ENCODE results near the gene NKAIN2.

The NKAIN2 gene

DNA sequence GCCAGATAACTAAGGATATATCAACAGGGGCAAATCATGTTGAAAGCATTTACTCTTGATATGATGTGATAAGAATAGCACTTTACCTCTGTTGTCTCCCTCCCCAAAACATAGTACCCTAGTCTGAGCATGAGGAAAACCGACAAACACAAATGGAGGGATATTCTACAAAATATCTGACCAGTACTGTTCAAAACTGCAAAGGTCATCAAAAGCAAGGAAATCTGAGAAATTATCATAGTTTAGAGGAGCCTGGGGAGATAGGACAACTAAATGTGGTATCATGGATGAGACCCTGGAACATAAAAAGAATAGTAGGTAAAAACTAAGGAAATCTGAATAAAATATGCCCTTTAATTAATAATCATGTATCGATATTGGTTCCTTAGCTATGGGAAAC lies 675.2 kb downstream of the NKAIN2 start:
- no peaks in the 10 kb centered on the region for H4K20me1 ChIP-seq (ENCODE audit: low read depth, low read length)
- no peaks in the 10 kb centered on the region for H3K27me3 ChIP-seq (ENCODE audit: low read length)
- H3K9me2 ChIP-seq (replicated peaks; ENCODE audit: insufficient read depth, low read length): no peaks in the 10 kb centered on the region
- H3K9me3 ChIP-seq (ENCODE audit: insufficient read depth, low read length): no peaks in the 10 kb centered on the region
- no peak overlapping the region for H2AFZ ChIP-seq (ENCODE audit: low read depth, low read length, severe bottlenecking)
- no peaks in the 10 kb centered on the region for H3K79me2 ChIP-seq (ENCODE audit: insufficient read depth, low read length)
- H3K36me3 ChIP-seq (ENCODE audit: low read length): no peaks in the 10 kb centered on the region
- no peak overlapping the region for H3K4me2 ChIP-seq (ENCODE audit: low read depth, low read length, poor library complexity, severe bottlenecking)
- no peak overlapping the region for H3K4me3 ChIP-seq (ENCODE audit: insufficient read depth, low read length, poor library complexity, severe bottlenecking)
- no peaks in the 10 kb centered on the region for H3F3A ChIP-seq (ENCODE audit: insufficient read depth)
- TF ChIP-seq, protein P1, sequence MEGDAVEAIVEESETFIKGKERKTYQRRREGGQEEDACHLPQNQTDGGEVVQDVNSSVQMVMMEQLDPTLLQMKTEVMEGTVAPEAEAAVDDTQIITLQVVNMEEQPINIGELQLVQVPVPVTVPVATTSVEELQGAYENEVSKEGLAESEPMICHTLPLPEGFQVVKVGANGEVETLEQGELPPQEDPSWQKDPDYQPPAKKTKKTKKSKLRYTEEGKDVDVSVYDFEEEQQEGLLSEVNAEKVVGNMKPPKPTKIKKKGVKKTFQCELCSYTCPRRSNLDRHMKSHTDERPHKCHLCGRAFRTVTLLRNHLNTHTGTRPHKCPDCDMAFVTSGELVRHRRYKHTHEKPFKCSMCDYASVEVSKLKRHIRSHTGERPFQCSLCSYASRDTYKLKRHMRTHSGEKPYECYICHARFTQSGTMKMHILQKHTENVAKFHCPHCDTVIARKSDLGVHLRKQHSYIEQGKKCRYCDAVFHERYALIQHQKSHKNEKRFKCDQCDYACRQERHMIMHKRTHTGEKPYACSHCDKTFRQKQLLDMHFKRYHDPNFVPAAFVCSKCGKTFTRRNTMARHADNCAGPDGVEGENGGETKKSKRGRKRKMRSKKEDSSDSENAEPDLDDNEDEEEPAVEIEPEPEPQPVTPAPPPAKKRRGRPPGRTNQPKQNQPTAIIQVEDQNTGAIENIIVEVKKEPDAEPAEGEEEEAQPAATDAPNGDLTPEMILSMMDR (IDR thresholded peaks at IDR 0.05; ENCODE audit: insufficient read depth, low read length, poor library complexity, severe bottlenecking): no peak
- TF ChIP-seq EZH2phosphoT487 (conservative IDR thresholded peaks at IDR 0.05; ENCODE audit: low read length): no peak
- H3K27ac ChIP-seq (ENCODE audit: low read depth, low read length): no peak overlapping the region
- H3K9ac ChIP-seq (ENCODE audit: low read length): no peak overlapping the region

DNA sequence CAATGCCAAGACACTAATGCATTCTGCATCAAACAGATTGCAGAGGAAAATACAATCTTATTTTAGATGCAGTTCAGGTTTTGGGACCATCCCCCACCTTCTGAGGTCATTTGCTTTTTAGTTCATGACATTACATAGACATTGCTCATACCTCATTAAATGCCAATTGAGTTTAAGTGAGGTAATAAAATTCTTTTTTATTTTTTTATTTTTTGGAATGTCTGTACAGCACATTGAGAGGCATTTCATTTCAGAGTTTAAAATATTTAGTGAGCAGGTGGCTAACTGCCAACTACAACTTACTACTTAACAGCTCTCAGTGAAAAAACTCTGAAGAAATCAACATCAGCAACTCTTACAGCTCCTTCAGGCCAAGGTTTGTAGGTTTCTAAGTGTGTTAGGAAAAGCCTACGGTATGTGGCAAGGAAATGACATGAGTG lies 676.3 kb downstream of the NKAIN2 start:
- no peak overlapping the region for H2AFZ ChIP-seq (ENCODE audit: low read depth, low read length, severe bottlenecking)
- H3K36me3 ChIP-seq (ENCODE audit: low read length): no peaks in the 10 kb centered on the region
- no peaks in the 10 kb centered on the region for H4K20me1 ChIP-seq (ENCODE audit: low read depth, low read length)
- TF ChIP-seq, protein P1 (IDR thresholded peaks at IDR 0.05; ENCODE audit: insufficient read depth, low read length, poor library complexity, severe bottlenecking): no peak
- TF ChIP-seq EZH2phosphoT487 (conservative IDR thresholded peaks at IDR 0.05; ENCODE audit: low read length): no peak
- no peaks in the 10 kb centered on the region for H3K27me3 ChIP-seq (ENCODE audit: low read length)
- H3K9me3 ChIP-seq (ENCODE audit: insufficient read depth, low read length): no peaks in the 10 kb centered on the region
- no peak overlapping the region for H3K4me2 ChIP-seq (ENCODE audit: low read depth, low read length, poor library complexity, severe bottlenecking)
- H3K27ac ChIP-seq (ENCODE audit: low read depth, low read length): no peak overlapping the region
- H3K4me3 ChIP-seq (ENCODE audit: insufficient read depth, low read length, poor library complexity, severe bottlenecking): no peak overlapping the region
- no peaks in the 10 kb centered on the region for H3K79me2 ChIP-seq (ENCODE audit: insufficient read depth, low read length)
- no peaks in the 10 kb centered on the region for H3K9me2 ChIP-seq (replicated peaks; ENCODE audit: insufficient read depth, low read length)
- no peaks in the 10 kb centered on the region for H3F3A ChIP-seq (ENCODE audit: insufficient read depth)
- no peak overlapping the region for H3K9ac ChIP-seq (ENCODE audit: low read length)

DNA sequence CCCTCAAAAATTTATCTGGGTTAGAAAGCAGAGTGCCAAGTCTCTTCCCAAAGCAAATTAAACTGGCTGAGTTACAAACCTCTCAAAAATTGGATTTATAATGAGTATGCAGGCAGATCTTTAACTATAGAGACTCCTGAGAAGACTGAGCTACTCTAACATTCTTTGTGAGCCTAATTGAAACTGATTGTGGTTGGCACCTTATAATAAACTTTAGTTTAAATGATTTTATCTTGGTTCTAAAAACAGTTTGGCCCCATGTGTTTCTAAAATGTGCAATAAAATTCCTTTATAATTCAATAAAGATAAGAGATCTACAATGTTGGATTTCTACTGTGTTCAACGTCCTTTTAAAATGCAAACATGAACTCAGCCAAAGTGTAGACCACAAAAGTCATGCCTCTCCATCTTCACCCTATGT lies 678.4 kb downstream of the NKAIN2 start:
- no peaks in the 10 kb centered on the region for H3F3A ChIP-seq (ENCODE audit: insufficient read depth)
- H3K9ac ChIP-seq (ENCODE audit: low read length): no peak overlapping the region
- H3K4me3 ChIP-seq (ENCODE audit: insufficient read depth, low read length, poor library complexity, severe bottlenecking): no peak overlapping the region
- no peaks in the 10 kb centered on the region for H3K9me2 ChIP-seq (replicated peaks; ENCODE audit: insufficient read depth, low read length)
- H3K79me2 ChIP-seq (ENCODE audit: insufficient read depth, low read length): no peaks in the 10 kb centered on the region
- no peaks in the 10 kb centered on the region for H4K20me1 ChIP-seq (ENCODE audit: low read depth, low read length)
- no peak overlapping the region for H3K4me2 ChIP-seq (ENCODE audit: low read depth, low read length, poor library complexity, severe bottlenecking)
- no peaks in the 10 kb centered on the region for H3K27me3 ChIP-seq (ENCODE audit: low read length)
- H3K36me3 ChIP-seq (ENCODE audit: low read length): no peaks in the 10 kb centered on the region
- H3K9me3 ChIP-seq (ENCODE audit: insufficient read depth, low read length): no peaks in the 10 kb centered on the region
- H2AFZ ChIP-seq (ENCODE audit: low read depth, low read length, severe bottlenecking): no peak overlapping the region
- no peak overlapping the region for H3K27ac ChIP-seq (ENCODE audit: low read depth, low read length)
- no peak for TF ChIP-seq EZH2phosphoT487 (conservative IDR thresholded peaks at IDR 0.05; ENCODE audit: low read length)

DNA sequence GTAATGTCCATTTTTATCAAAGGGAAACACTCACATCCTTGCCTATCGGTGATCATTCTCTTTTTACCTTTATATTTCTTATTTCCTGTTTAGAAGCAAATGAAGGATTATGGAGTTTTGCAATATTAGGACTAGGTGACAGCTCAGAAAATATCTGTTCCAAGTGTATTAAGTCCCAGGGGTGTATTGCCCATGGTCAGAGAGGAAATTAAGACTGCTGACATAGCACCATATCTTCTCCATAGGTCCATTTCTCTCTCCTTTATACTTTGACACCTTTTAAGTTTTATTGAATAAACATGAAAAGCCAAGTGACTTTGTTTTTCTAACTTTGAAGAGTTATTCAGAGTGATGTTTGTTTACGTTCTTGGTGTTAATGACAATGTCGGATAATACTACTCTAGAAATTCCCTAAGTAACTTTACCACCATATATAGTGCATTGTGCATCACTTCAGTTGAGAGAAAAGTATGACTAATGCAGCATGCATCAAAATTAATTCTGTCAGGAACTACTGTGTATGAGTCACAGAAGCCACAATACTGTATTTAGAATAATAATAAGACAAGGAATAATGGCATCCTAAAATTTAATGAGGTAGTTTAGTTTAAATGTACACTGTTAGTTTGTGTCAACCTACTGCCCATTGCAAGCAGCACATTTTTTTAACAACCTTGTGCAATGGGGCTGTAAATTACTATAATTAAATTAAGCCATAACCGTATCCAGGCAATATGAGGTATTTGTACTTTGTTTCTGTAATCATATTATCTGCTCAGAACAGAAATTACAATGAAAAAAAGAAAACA lies 684.2 kb downstream of the NKAIN2 start:
- Histone ChIP-seq H3K9me3 (ENCODE audit: insufficient read depth, low read length) (no peaks in the 10 kb centered on the region), H2AFZ (ENCODE audit: low read depth, low read length, severe bottlenecking) (no peak overlapping the region), H3K9ac (ENCODE audit: low read length) (no peak overlapping the region), H3K36me3 (ENCODE audit: low read length) (no peaks in the 10 kb centered on the region), H4K20me1 (ENCODE audit: low read depth, low read length) (no peaks in the 10 kb centered on the region), H3K9me2 (replicated peaks; ENCODE audit: insufficient read depth, low read length) (no peaks in the 10 kb centered on the region), H3K79me2 (ENCODE audit: insufficient read depth, low read length) (no peaks in the 10 kb centered on the region), H3K4me3 (ENCODE audit: insufficient read depth, low read length, poor library complexity, severe bottlenecking) (no peak overlapping the region), H3K27ac (ENCODE audit: low read depth, low read length) (no peak overlapping the region), H3F3A (ENCODE audit: insufficient read depth) (no peaks in the 10 kb centered on the region), H3K4me2 (ENCODE audit: low read depth, low read length, poor library complexity, severe bottlenecking) (no peak overlapping the region), H3K27me3 (ENCODE audit: low read length) (no peaks in the 10 kb centered on the region)
- TF ChIP-seq, protein P1 (IDR thresholded peaks at IDR 0.05; ENCODE audit: insufficient read depth, low read length, poor library complexity, severe bottlenecking): no peak
- no peak for TF ChIP-seq EZH2phosphoT487 (conservative IDR thresholded peaks at IDR 0.05; ENCODE audit: low read length)
